ENCODE data around the gene FGF14. TPM values are rescaled to one million over a fixed set of nuclear protein-coding genes. Genes with fewer than 3 reads are reported as not detected.

FGF14 gene
- total and polyA plus RNA-seq, 2 experiments from 2014 or later, result 0.03 TPM; not detected in 1

DNA sequence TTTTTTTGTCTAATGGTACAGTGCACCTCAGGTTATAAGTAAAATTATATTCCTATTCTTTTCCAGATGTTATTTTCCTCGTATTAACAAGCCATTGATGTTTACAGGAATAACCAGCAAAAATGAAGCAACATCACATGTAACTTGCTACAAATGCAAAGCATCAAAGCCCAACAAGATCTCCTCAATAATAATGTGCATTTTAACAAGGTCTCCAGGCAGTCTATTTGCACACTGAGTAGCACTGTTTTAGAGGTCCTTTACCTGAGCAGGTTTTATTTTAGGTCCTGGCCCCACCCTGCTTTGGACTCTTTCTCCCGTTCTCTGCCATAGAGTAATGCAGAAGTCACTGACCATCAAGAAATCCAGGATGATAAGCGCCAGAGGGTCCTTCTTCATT, 298.4 kb downstream of the FGF14 start:
- Histone ChIP-seq H3F3A (replicated peaks; ENCODE audit: low read depth) (no peaks in the 10 kb centered on the region), H4K20me1 (replicated peaks; ENCODE audit: insufficient read depth) (no peaks in the 10 kb centered on the region), H3K9me2 (ENCODE audit: insufficient read depth) (no peaks in the 10 kb centered on the region), H3K27me3 (ENCODE audit: insufficient read depth) (no peaks in the 10 kb centered on the region), H3K27ac (ENCODE audit: low read depth) (no peak overlapping the region), H3K79me2 (replicated peaks; ENCODE audit: insufficient read depth) (no peaks in the 10 kb centered on the region), H3K4me3 (no peak overlapping the region), H2AFZ (no peak overlapping the region), H3K4me2 (no peak overlapping the region), H3K36me3 (ENCODE audit: insufficient read depth) (no peaks in the 10 kb centered on the region), H3K4me1 (ENCODE audit: insufficient read depth) (no peaks in the 10 kb centered on the region)
- Mint-ChIP-seq H3K36me3 (ENCODE audit: low read depth) (no peaks in the 10 kb centered on the region), H3K4me3 (no peak overlapping the region), H3K27me3 (ENCODE audit: insufficient read depth, low read depth, poor library complexity) (no peaks in the 10 kb centered on the region), H3K9me3 (no peaks in the 10 kb centered on the region), H3K27ac (no peak overlapping the region), H3K4me1 (no peaks in the 10 kb centered on the region)
- no peak for ATAC-seq
- TF ChIP-seq POLR2AphosphoS5 (IDR thresholded peaks at IDR 0.05; ENCODE audit: low read depth), result no peak
- no peak for TF ChIP-seq STAT1 (IDR thresholded peaks at IDR 0.05; ENCODE audit: unreplicated experiment)
- no peak for TF ChIP-seq NANOG (IDR thresholded peaks at IDR 0.05; ENCODE audit: borderline replicate concordance)
- TF ChIP-seq, protein P1, sequence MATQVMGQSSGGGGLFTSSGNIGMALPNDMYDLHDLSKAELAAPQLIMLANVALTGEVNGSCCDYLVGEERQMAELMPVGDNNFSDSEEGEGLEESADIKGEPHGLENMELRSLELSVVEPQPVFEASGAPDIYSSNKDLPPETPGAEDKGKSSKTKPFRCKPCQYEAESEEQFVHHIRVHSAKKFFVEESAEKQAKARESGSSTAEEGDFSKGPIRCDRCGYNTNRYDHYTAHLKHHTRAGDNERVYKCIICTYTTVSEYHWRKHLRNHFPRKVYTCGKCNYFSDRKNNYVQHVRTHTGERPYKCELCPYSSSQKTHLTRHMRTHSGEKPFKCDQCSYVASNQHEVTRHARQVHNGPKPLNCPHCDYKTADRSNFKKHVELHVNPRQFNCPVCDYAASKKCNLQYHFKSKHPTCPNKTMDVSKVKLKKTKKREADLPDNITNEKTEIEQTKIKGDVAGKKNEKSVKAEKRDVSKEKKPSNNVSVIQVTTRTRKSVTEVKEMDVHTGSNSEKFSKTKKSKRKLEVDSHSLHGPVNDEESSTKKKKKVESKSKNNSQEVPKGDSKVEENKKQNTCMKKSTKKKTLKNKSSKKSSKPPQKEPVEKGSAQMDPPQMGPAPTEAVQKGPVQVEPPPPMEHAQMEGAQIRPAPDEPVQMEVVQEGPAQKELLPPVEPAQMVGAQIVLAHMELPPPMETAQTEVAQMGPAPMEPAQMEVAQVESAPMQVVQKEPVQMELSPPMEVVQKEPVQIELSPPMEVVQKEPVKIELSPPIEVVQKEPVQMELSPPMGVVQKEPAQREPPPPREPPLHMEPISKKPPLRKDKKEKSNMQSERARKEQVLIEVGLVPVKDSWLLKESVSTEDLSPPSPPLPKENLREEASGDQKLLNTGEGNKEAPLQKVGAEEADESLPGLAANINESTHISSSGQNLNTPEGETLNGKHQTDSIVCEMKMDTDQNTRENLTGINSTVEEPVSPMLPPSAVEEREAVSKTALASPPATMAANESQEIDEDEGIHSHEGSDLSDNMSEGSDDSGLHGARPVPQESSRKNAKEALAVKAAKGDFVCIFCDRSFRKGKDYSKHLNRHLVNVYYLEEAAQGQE (IDR thresholded peaks at IDR 0.05; ENCODE audit: unreplicated experiment), result no peak
- TF ChIP-seq JUNB (IDR thresholded peaks at IDR 0.05; ENCODE audit: unreplicated experiment), result no peak
- TF ChIP-seq EZH2phosphoT487 (IDR thresholded peaks at IDR 0.05; ENCODE audit: unreplicated experiment), result no peak
- no peak for TF ChIP-seq CREB1 (CRISPR knock-in tag; IDR thresholded peaks at IDR 0.05; ENCODE audit: low read depth)
- TF ChIP-seq, protein P2, sequence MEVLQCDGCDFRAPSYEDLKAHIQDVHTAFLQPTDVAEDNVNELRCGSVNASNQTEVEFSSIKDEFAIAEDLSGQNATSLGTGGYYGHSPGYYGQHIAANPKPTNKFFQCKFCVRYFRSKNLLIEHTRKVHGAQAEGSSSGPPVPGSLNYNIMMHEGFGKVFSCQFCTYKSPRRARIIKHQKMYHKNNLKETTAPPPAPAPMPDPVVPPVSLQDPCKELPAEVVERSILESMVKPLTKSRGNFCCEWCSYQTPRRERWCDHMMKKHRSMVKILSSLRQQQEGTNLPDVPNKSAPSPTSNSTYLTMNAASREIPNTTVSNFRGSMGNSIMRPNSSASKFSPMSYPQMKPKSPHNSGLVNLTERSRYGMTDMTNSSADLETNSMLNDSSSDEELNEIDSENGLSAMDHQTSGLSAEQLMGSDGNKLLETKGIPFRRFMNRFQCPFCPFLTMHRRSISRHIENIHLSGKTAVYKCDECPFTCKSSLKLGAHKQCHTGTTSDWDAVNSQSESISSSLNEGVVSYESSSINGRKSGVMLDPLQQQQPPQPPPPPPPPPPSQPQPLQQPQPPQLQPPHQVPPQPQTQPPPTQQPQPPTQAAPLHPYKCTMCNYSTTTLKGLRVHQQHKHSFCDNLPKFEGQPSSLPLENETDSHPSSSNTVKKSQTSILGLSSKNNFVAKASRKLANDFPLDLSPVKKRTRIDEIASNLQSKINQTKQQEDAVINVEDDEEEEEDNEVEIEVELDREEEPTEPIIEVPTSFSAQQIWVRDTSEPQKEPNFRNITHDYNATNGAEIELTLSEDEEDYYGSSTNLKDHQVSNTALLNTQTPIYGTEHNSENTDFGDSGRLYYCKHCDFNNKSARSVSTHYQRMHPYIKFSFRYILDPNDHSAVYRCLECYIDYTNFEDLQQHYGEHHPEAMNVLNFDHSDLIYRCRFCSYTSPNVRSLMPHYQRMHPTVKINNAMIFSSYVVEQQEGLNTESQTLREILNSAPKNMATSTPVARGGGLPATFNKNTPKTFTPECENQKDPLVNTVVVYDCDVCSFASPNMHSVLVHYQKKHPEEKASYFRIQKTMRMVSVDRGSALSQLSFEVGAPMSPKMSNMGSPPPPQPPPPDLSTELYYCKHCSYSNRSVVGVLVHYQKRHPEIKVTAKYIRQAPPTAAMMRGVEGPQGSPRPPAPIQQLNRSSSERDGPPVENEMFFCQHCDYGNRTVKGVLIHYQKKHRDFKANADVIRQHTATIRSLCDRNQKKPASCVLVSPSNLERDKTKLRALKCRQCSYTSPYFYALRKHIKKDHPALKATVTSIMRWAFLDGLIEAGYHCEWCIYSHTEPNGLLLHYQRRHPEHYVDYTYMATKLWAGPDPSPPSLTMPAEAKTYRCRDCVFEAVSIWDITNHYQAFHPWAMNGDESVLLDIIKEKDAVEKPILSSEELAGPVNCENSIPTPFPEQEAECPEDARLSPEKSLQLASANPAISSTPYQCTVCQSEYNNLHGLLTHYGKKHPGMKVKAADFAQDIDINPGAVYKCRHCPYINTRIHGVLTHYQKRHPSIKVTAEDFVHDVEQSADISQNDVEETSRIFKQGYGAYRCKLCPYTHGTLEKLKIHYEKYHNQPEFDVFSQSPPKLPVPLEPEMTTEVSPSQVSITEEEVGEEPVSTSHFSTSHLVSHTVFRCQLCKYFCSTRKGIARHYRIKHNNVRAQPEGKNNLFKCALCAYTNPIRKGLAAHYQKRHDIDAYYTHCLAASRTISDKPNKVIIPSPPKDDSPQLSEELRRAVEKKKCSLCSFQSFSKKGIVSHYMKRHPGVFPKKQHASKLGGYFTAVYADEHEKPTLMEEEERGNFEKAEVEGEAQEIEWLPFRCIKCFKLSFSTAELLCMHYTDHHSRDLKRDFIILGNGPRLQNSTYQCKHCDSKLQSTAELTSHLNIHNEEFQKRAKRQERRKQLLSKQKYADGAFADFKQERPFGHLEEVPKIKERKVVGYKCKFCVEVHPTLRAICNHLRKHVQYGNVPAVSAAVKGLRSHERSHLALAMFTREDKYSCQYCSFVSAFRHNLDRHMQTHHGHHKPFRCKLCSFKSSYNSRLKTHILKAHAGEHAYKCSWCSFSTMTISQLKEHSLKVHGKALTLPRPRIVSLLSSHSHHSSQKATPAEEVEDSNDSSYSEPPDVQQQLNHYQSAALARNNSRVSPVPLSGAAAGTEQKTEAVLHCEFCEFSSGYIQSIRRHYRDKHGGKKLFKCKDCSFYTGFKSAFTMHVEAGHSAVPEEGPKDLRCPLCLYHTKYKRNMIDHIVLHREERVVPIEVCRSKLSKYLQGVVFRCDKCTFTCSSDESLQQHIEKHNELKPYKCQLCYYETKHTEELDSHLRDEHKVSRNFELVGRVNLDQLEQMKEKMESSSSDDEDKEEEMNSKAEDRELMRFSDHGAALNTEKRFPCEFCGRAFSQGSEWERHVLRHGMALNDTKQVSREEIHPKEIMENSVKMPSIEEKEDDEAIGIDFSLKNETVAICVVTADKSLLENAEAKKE (CRISPR knock-in tag; IDR thresholded peaks at IDR 0.05), result no peak
- TF ChIP-seq, protein P3, sequence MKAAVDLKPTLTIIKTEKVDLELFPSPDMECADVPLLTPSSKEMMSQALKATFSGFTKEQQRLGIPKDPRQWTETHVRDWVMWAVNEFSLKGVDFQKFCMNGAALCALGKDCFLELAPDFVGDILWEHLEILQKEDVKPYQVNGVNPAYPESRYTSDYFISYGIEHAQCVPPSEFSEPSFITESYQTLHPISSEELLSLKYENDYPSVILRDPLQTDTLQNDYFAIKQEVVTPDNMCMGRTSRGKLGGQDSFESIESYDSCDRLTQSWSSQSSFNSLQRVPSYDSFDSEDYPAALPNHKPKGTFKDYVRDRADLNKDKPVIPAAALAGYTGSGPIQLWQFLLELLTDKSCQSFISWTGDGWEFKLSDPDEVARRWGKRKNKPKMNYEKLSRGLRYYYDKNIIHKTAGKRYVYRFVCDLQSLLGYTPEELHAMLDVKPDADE (IDR thresholded peaks at IDR 0.05), result no peak
- TF ChIP-seq, protein P4, sequence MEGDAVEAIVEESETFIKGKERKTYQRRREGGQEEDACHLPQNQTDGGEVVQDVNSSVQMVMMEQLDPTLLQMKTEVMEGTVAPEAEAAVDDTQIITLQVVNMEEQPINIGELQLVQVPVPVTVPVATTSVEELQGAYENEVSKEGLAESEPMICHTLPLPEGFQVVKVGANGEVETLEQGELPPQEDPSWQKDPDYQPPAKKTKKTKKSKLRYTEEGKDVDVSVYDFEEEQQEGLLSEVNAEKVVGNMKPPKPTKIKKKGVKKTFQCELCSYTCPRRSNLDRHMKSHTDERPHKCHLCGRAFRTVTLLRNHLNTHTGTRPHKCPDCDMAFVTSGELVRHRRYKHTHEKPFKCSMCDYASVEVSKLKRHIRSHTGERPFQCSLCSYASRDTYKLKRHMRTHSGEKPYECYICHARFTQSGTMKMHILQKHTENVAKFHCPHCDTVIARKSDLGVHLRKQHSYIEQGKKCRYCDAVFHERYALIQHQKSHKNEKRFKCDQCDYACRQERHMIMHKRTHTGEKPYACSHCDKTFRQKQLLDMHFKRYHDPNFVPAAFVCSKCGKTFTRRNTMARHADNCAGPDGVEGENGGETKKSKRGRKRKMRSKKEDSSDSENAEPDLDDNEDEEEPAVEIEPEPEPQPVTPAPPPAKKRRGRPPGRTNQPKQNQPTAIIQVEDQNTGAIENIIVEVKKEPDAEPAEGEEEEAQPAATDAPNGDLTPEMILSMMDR (conservative IDR thresholded peaks at IDR 0.05; ENCODE audit: low read depth in 2 of 2), result no peak
- no peak for TF ChIP-seq ZNF114 (CRISPR knock-in tag; IDR thresholded peaks at IDR 0.05)
- no peak for TF ChIP-seq ZNF331 (CRISPR knock-in tag; IDR thresholded peaks at IDR 0.05; ENCODE audit: low read depth)
- TF ChIP-seq EZH2 (IDR thresholded peaks at IDR 0.05; ENCODE audit: low read depth, unreplicated experiment), result no peak
- DNase-seq (ENCODE audit: low spot score), result no peak

Data from GM23338 (cell line).